Uterus (tissue), 4 donors: ENCODE data around the gene AREL1. TPM values are rescaled to one million over a fixed set of nuclear protein-coding genes. Genes with fewer than 3 reads are reported as not detected.
"Not testable (repeated sequence)": the region's sequence is repeated elsewhere in the genome, so short reads cannot be mapped to it uniquely, and the experiment has no call there.

Experiments used
- DNase-seq, 2 donors: peaks; one replicate each; pipeline ENCODE4 v3.0.0-alpha.2; 2019 to 2020
- H3K27ac ChIP-seq, 2 donors: fragments of 200-600 bp; sonication (generic); 1 replicate in 1 of 2; 2 replicates in 1 of 2; pipeline ENCODE4 v1.5.1; 2016 to 2018
- H3K27me3 ChIP-seq, 2 donors: fragments of 200-600 bp; sonication (generic); one replicate each; pipeline ENCODE4 v1.5.1; 2018 to 2019; ENCODE audit warnings: control low read depth in 1 of 2
- H3K36me3 ChIP-seq, 2 donors: fragments of 200-600 bp; sonication (generic); one replicate each; pipeline ENCODE4 v1.5.1; 2019; ENCODE audit warnings: control low read depth in 1 of 2
- H3K4me1 ChIP-seq, 2 donors: fragments of 200-600 bp; sonication (generic); one replicate each; pipeline ENCODE4 v1.5.1; 2018 to 2019; ENCODE audit warnings: control low read depth in 1 of 2
- H3K4me3 ChIP-seq, 2 donors: fragments of 200-600 bp; sonication (generic); 1 replicate in 1 of 2; 2 replicates in 1 of 2; pipeline ENCODE4 v1.5.1; 2018 to 2019; ENCODE audit warnings: mild to moderate bottlenecking in 1 of 2
- H3K9me3 ChIP-seq, 2 donors: fragments of 200-600 bp; sonication (generic); one replicate each; pipeline ENCODE4 v1.5.1; 2019; ENCODE audit warnings: control low read depth in 1 of 2
- POLR2A ChIP-seq, 2 donors: fragments of 450-650 bp; IDR thresholded peaks; one replicate each; pipeline ENCODE4 v1.6.1; 2016; ENCODE audit warnings: antibody characterized with exemption in 2 of 2, mild to moderate bottlenecking in 1 of 2, moderate library complexity in 1 of 2
- intact Hi-C: fragments of 100-400 bp; cut with DNase I; formaldehyde crosslinking; loops from one replicate; pipeline ENCODE4 v1.15.1; 2023; ENCODE audit warnings: low total_unique reads
- total RNA-seq, 4 donors: library from RNA; depleted of rRNA in 3 of 4; stranded (reverse); fragments of >200 nt in 3 of 4; gene quantifications; one replicate each; pipeline versions ENCODE4 v1.1.0 to v1.2.4, GENCODE V29; 2014 to 2023
- TF ChIP-seq, protein P1 (sequence below), 4 experiments: fragments of 200-600 bp in 2 of 4; fragments of 450-650 bp in 2 of 4; sonication (generic) in 2 of 4; IDR thresholded peaks; one replicate each; pipeline ENCODE4 v1.5.1; 2016 to 2019; ENCODE audit warnings: antibody characterized with exemption in 4 of 4, mild to moderate bottlenecking in 2 of 4, moderate library complexity in 1 of 4
- donor health status: DM: yes; HTN: yes; CAD: no.

The AREL1 gene
- total RNA-seq = 10 to 100 TPM in 3 of 4 donors, 1 to 10 TPM in 1; 2.1 to 33.8 (median 22.3) TPM

DNA sequence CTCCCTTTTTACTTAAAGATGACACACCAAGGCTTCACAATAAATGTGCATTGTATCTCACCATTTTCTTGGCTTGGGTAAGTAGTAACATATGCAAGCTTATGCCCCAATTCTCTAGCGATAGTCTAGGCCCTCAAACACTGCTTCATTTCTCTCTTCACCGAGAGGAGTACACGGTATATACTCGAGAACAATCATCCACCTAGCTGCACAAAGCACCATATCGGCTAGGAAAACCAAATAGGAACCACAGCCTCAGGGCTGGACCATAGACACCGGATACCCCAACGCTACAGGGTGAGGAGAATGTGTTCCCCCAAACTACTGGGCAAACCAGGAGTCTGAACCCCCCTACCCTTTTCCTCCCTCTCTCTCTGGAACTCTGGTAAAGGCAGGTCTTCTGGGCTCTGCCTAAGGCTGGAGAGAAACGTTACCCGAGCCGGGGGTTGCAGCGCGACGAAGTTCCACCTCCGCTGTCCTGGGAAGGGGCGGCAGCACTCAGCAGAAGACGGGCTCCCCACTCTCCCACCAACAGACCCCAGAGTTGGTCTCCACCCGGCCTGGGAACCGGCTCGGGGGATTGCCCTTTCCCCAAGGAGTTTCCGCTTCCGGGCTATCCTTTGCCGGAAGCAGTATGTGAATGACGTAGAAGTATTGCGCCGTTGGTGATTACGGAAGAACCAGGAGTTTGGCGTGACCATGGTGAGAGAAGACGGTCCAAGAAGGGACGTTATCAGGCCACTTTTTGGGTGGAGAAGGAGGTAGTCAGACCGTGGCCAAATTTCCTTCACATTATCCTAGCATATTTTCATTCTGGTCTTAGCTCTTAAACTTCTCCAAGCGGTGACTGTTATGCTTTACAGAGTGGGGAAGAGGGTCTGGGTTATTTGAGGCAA is at the start of gene AREL1, which contains the start of gene FCF1:
TSS of gene AREL1 (minus strand) at position 582 of the 896 bp plus-strand sequence. CDS start 27,465 bp downstream, outside the sequence.
TSS of gene FCF1 (plus strand) at position 646 of the 896 bp plus-strand sequence. CDS start at position 700, 54 bp downstream.
- no peaks in the 10 kb centered on the region for H3K9me3 ChIP-seq
- H3K4me1 ChIP-seq = peaks cover 4 to 7% of the 10 kb centered on the region in 2 donors
- TF ChIP-seq, protein P1, sequence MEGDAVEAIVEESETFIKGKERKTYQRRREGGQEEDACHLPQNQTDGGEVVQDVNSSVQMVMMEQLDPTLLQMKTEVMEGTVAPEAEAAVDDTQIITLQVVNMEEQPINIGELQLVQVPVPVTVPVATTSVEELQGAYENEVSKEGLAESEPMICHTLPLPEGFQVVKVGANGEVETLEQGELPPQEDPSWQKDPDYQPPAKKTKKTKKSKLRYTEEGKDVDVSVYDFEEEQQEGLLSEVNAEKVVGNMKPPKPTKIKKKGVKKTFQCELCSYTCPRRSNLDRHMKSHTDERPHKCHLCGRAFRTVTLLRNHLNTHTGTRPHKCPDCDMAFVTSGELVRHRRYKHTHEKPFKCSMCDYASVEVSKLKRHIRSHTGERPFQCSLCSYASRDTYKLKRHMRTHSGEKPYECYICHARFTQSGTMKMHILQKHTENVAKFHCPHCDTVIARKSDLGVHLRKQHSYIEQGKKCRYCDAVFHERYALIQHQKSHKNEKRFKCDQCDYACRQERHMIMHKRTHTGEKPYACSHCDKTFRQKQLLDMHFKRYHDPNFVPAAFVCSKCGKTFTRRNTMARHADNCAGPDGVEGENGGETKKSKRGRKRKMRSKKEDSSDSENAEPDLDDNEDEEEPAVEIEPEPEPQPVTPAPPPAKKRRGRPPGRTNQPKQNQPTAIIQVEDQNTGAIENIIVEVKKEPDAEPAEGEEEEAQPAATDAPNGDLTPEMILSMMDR (IDR thresholded peaks at IDR 0.05) = peak in 2 of 4 experiments; percentile 9 to 15
- TF ChIP-seq POLR2A (IDR thresholded peaks at IDR 0.05) = peak; percentile 47 to 61
- no peaks in the 10 kb centered on the region for H3K36me3 ChIP-seq
- intact Hi-C loops = loop anchor here (10.0 kb wide), 1 partner anchor 208 kb away; no protein-coding TSS in a partner anchor
- H3K27me3 ChIP-seq = no peaks in the 10 kb centered on the region
- H3K27ac ChIP-seq = peak within 1 kb of the TSS; percentile 72 to 80
- DNase-seq = peak; percentile 79 to 85
- peak within 1 kb of the TSS; percentile 57 to 91 for H3K4me3 ChIP-seq

DNA sequence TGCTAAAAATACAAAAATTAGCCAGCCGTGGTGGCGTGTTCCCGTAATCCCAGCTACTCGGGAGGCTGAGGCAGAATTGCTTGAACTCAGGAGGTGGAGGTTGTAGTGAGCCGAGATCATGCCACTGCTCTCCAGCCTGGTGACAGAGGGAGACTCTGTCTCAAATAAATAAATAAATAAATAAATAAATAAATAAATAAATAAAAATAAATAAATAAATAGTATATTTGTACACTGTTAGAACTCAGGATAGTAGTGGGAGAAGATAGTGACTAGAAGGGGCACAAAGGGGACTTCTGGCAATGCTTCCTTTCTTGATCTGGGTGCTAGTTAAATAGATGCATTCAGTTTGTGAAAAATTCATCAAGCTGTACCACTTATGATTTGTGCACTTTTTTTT is 45.6 kb upstream of the AREL1 start:
- H3K36me3 ChIP-seq, intact Hi-C loops, H3K27me3 ChIP-seq: not testable (repeated sequence)

DNA sequence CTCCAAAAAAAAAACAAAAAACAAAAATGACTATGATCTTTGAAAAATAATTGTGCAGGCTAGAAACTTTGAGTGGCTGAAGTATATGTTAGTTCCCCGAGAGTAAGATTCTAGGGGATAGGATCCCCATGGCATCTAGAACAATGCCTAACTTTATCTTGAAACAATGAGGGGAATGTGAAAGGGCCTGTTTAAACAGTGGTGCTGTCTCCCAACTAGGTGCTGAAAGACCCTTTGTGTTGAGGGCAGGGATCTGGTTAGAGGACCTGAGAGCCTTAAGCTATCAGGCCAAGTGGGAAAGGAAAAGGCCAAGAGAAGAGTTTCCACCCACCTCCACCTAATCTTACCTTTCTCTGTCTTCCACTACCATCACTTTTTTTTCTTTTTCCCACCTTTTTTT is 43.4 kb upstream of the AREL1 start:
- TF ChIP-seq, protein P1 (IDR thresholded peaks at IDR 0.05) = no peak
- TF ChIP-seq POLR2A (IDR thresholded peaks at IDR 0.05) = no peak
- H3K27me3 ChIP-seq = no peaks in the 10 kb centered on the region
- H3K4me3 ChIP-seq = no peak overlapping the region
- no peaks in the 10 kb centered on the region for H3K4me1 ChIP-seq
- no peaks in the 10 kb centered on the region for H3K36me3 ChIP-seq
- peaks cover 0 to 4% of the 10 kb centered on the region in 2 donors for H3K9me3 ChIP-seq
- DNase-seq = no peak
- no peak overlapping the region for H3K27ac ChIP-seq
- intact Hi-C loops = no loop called here

More for the DNA sequence above, 45.6 kb upstream of the AREL1 start:
- not testable (repeated sequence) for H3K4me3 ChIP-seq, H3K4me1 ChIP-seq, DNase-seq, H3K9me3 ChIP-seq, H3K27ac ChIP-seq

GRCh38 chr14:74754899-74755298 is 42.0 kb upstream of the AREL1 start:
- Histone ChIP-seq H3K4me1 (no peaks in the 10 kb centered on the region), H3K36me3 (no peaks in the 10 kb centered on the region), H3K27ac (no peak overlapping the region), H3K9me3 (peaks cover 0 to 4% of the 10 kb centered on the region in 2 donors), H3K4me3 (no peak overlapping the region), H3K27me3 (no peaks in the 10 kb centered on the region)
- DNase-seq = no peak
- intact Hi-C loops = no loop called here
- TF ChIP-seq, protein P1 (IDR thresholded peaks at IDR 0.05) = no peak
- TF ChIP-seq POLR2A (IDR thresholded peaks at IDR 0.05) = no peak

GRCh38 chr14:74754157-74754556 is 41.3 kb upstream of the AREL1 start:
- Histone ChIP-seq H3K4me3 (no peak overlapping the region), H3K4me1 (no peaks in the 10 kb centered on the region), H3K27ac (no peak overlapping the region), H3K9me3 (peaks cover 0 to 4% of the 10 kb centered on the region in 2 donors), H3K27me3 (no peaks in the 10 kb centered on the region), H3K36me3 (no peaks in the 10 kb centered on the region)
- no peak for TF ChIP-seq POLR2A (IDR thresholded peaks at IDR 0.05)
- TF ChIP-seq, protein P1 (IDR thresholded peaks at IDR 0.05) = no peak
- intact Hi-C loops = no loop called here
- DNase-seq = no peak
